CD14-positive monocyte (primary cell): ENCODE results near the gene TSPAN13. TPM values are rescaled to one million over a fixed set of nuclear protein-coding genes. Genes with fewer than 3 reads are reported as not detected.

Experiments used
- DNase-seq, 3 donors: peaks; one replicate each; pipeline ENCODE4 v3.0.0-alpha.2; 2011 to 2022
- H2AFZ ChIP-seq: 2 replicates; pipeline ENCODE4 v1.6.0; 2012; ENCODE audit warnings: mild to moderate bottlenecking, low read depth, low read length, inconsistent platforms; ENCODE audit not compliant: insufficient read depth, poor library complexity, severe bottlenecking
- H3K27ac ChIP-seq, 2 donors: 1 replicate in 1 of 2; 2 replicates in 1 of 2; pipeline ENCODE4 v1.5.1; 2012 to 2013; ENCODE audit warnings: low read length in 2 of 2, control low read depth in 1 of 2, inconsistent platforms in 1 of 2, low read depth in 1 of 2, mild to moderate bottlenecking in 1 of 2
- H3K27me3 ChIP-seq, 2 donors: one replicate each; pipeline versions ENCODE4 v1.6.0 to v1.6.1; 2011 to 2013; ENCODE audit warnings: low read length in 2 of 2; ENCODE audit not compliant: control insufficient read depth in 2 of 2, insufficient read depth in 2 of 2
- H3K36me3 ChIP-seq, 2 donors: replicated peaks in 1 of 2; 1 replicate in 1 of 2; 2 replicates in 1 of 2; pipeline versions ENCODE4 v1.5.1 to v1.6.1; 2012 to 2013; ENCODE audit warnings: low read length in 2 of 2, control low read depth in 1 of 2, inconsistent platforms in 1 of 2, mild to moderate bottlenecking in 1 of 2; ENCODE audit not compliant: insufficient read depth in 2 of 2, control insufficient read depth in 1 of 2
- H3K4me1 ChIP-seq, 2 donors: 1 replicate in 1 of 2; 2 replicates in 1 of 2; pipeline versions ENCODE4 v1.5.1 to v1.6.1; 2012 to 2013; ENCODE audit warnings: low read length in 2 of 2, control low read depth in 1 of 2, inconsistent platforms in 1 of 2, mild to moderate bottlenecking in 1 of 2, moderate library complexity in 1 of 2; ENCODE audit not compliant: insufficient read depth in 2 of 2, control insufficient read depth in 1 of 2
- H3K4me2 ChIP-seq: replicated peaks from 2 replicates; pipeline ENCODE3; 2012; ENCODE audit warnings: low read length, moderate library complexity, mild to moderate bottlenecking; ENCODE audit not compliant: poor library complexity, severe bottlenecking; ENCODE audit errors: extremely low read depth
- H3K4me3 ChIP-seq, 3 experiments: fragments of 200-600 bp in 1 of 3; sonication (generic) in 1 of 3; replicated peaks in 1 of 3; 1 replicate in 2 of 3; 2 replicates in 1 of 3; pipeline ENCODE4 v1.5.1; 2011 to 2013; ENCODE audit warnings: low read length in 3 of 3, mild to moderate bottlenecking in 3 of 3, control low read depth in 2 of 3, low read depth in 2 of 3, inconsistent platforms in 1 of 3, moderate library complexity in 1 of 3
- H3K79me2 ChIP-seq: 2 replicates; pipeline ENCODE4 v1.6.0; 2012; ENCODE audit warnings: mild to moderate bottlenecking, control low read depth, inconsistent platforms, low read length, moderate library complexity; ENCODE audit not compliant: insufficient read depth
- H3K9ac ChIP-seq: 2 replicates; pipeline ENCODE4 v1.6.0; 2017; ENCODE audit warnings: low read length, mild to moderate bottlenecking; ENCODE audit not compliant: insufficient read depth, poor library complexity, severe bottlenecking
- H3K9me3 ChIP-seq, 2 donors: replicated peaks in 1 of 2; 1 replicate in 1 of 2; 2 replicates in 1 of 2; pipeline versions ENCODE4 v1.5.1 to v1.6.1; 2012 to 2013; ENCODE audit warnings: low read length in 2 of 2, control low read depth in 1 of 2; ENCODE audit not compliant: control insufficient read depth in 1 of 2, insufficient read depth in 1 of 2
- H4K20me1 ChIP-seq: 2 replicates; pipeline ENCODE4 v1.6.0; 2012; ENCODE audit warnings: mild to moderate bottlenecking, low read length, control low read depth, moderate library complexity; ENCODE audit not compliant: insufficient read depth
- H3K27ac Mint-ChIP-seq, 7 donors: one replicate each; pipeline ENCODE4 v1.8.0; 2020; ENCODE audit warnings: mild to moderate bottlenecking in 7 of 7, mixed read lengths in 7 of 7, moderate library complexity in 6 of 7, inconsistent platforms in 2 of 7
- H3K27me3 Mint-ChIP-seq, 3 donors: one replicate each; pipeline ENCODE4 v1.8.0; 2021 to 2022; ENCODE audit warnings: low read depth in 3 of 3, mild to moderate bottlenecking in 3 of 3, mixed read lengths in 3 of 3, moderate library complexity in 3 of 3, inconsistent platforms in 1 of 3
- H3K36me3 Mint-ChIP-seq, 2 donors: one replicate each; pipeline ENCODE4 v1.8.0; 2020; ENCODE audit warnings: mixed read lengths in 2 of 2, inconsistent platforms in 1 of 2, mild to moderate bottlenecking in 1 of 2
- H3K4me1 Mint-ChIP-seq: one replicate; pipeline ENCODE4 v1.8.0; 2020; ENCODE audit warnings: mild to moderate bottlenecking, mixed read lengths
- H3K4me3 Mint-ChIP-seq, 2 donors: one replicate each; pipeline ENCODE4 v1.8.0; 2020; ENCODE audit warnings: mild to moderate bottlenecking in 2 of 2, mixed read lengths in 2 of 2, moderate library complexity in 1 of 2
- H3K9me3 Mint-ChIP-seq, 7 donors: one replicate each; pipeline ENCODE4 v1.8.0; 2020 to 2022; ENCODE audit warnings: mixed read lengths in 7 of 7, mild to moderate bottlenecking in 6 of 7, moderate library complexity in 6 of 7, inconsistent platforms in 2 of 7
- WGBS: methylation state at CpG from one replicate; pipeline ENCODE4 v1.1.5; 2013; ENCODE audit warnings: missing lambda C conversion rate; ENCODE audit not compliant: insufficient coverage; 5-methylcytosine and 5-hydroxymethylcytosine counted together
- intact Hi-C, 2 donors: fragments of 100-400 bp; cut with micrococcal nuclease; formaldehyde crosslinking; loops; one replicate each; pipeline versions ENCODE4 v1.15.0 to v1.15.1; 2023
- polyA plus RNA-seq, 3 donors: library from polyadenylated mRNA; depleted of rRNA in 1 of 3; unstranded in 2 of 3; stranded (reverse) in 1 of 3; fragments of 300-500 nt in 2 of 3; fragments of >200 nt in 1 of 3; fragmentation: Illumina TruSeq in 2 of 3; gene quantifications; 1 replicate in 2 of 3; 2 replicates in 1 of 3; pipeline ENCODE4 v1.2.3, GENCODE V29; 2012 to 2021
- TF ChIP-seq, protein P1 (sequence below): fragments of 200-600 bp; IDR thresholded peaks from one replicate; pipeline ENCODE4 v1.8.0; 2022; ENCODE audit warnings: antibody characterized with exemption, mild to moderate bottlenecking

Gene TSPAN13
- polyA plus RNA-seq, 3 donors = 0.09 to 0.17 (median 0.16) TPM

DNA sequence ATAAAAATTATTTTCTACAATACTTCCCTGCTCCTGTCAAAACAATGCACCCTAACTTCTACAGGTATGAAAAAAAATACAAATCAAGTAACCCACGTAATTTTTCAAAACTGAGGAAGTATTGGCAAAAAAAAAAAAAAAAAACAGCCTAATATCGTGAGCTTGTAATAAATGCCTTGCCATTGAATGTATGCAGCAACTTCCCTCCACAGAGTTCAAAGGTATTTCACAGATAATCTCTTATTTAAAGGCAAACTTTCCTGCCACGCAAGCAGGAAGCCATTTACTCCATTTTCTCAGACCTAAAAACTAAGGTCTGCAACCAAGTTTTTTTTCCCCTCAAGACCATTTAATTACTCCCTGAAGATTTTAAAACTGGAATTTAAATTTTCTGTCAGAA is 51.9 kb downstream of the TSPAN13 start:
- H2AFZ ChIP-seq = no peak overlapping the region
- no peaks in the 10 kb centered on the region for H3K79me2 ChIP-seq
- Mint-ChIP-seq H3K4me3 (no peak overlapping the region), H3K27ac (no peak overlapping the region), H3K9me3 (no peaks in the 10 kb centered on the region), H3K27me3 (no peaks in the 10 kb centered on the region), H3K4me1 (no peaks in the 10 kb centered on the region), H3K36me3 (no peaks in the 10 kb centered on the region)
- H3K4me2 ChIP-seq = no peak overlapping the region
- intact Hi-C loops = no loop called here
- no peaks in the 10 kb centered on the region for H4K20me1 ChIP-seq
- no peak overlapping the region for H3K9ac ChIP-seq
- no peak overlapping the region for H3K4me3 ChIP-seq
- WGBS = 74% methylated on average over 2 of the region's 3 CpGs
- DNase-seq = no peak
- no peak overlapping the region for H3K27ac ChIP-seq
- no peaks in the 10 kb centered on the region for H3K36me3 ChIP-seq
- H3K27me3 ChIP-seq = no peaks in the 10 kb centered on the region
- TF ChIP-seq, protein P1, sequence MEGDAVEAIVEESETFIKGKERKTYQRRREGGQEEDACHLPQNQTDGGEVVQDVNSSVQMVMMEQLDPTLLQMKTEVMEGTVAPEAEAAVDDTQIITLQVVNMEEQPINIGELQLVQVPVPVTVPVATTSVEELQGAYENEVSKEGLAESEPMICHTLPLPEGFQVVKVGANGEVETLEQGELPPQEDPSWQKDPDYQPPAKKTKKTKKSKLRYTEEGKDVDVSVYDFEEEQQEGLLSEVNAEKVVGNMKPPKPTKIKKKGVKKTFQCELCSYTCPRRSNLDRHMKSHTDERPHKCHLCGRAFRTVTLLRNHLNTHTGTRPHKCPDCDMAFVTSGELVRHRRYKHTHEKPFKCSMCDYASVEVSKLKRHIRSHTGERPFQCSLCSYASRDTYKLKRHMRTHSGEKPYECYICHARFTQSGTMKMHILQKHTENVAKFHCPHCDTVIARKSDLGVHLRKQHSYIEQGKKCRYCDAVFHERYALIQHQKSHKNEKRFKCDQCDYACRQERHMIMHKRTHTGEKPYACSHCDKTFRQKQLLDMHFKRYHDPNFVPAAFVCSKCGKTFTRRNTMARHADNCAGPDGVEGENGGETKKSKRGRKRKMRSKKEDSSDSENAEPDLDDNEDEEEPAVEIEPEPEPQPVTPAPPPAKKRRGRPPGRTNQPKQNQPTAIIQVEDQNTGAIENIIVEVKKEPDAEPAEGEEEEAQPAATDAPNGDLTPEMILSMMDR = no peak
- H3K9me3 ChIP-seq = no peaks in the 10 kb centered on the region
- H3K4me1 ChIP-seq = no peaks in the 10 kb centered on the region

DNA sequence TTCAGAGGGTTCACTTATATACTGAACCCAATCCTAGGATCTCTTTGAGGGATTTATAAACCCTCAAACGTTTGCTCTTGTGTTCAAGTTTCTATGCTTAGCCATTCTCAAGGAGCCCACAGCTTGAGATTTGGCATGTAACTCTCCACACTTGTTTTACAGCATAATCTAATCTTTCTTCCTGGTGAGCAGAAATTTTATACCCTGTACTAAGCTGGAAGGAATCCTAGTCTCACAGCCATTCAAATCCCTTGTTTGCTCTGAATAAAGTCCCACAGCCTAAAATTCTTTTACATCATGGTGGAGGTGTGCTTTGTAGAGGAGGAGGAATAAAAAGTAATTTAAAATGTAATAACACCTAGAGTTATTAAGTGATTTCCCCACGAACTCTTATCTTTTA is 56.6 kb downstream of the TSPAN13 start:
- WGBS = 100% methylated on average over 1 of the region's 2 CpGs

More for the DNA sequence above, 56.6 kb downstream of the TSPAN13 start:
- H3K9me3 ChIP-seq = no peaks in the 10 kb centered on the region
- no peak overlapping the region for H2AFZ ChIP-seq
- H3K79me2 ChIP-seq = no peaks in the 10 kb centered on the region
- no peak for DNase-seq
- TF ChIP-seq, protein P1 = no peak
- H3K27ac ChIP-seq = no peak overlapping the region
- no peaks in the 10 kb centered on the region for H3K27me3 Mint-ChIP-seq
- H3K36me3 Mint-ChIP-seq = no peaks in the 10 kb centered on the region
- H3K4me1 Mint-ChIP-seq = peaks cover 13% of the 10 kb centered on the region
- no peak overlapping the region for H3K4me2 ChIP-seq
- no peaks in the 10 kb centered on the region for H4K20me1 ChIP-seq
- no peak overlapping the region for H3K27ac Mint-ChIP-seq
- H3K9ac ChIP-seq = no peak overlapping the region
- H3K9me3 Mint-ChIP-seq = no peaks in the 10 kb centered on the region
- intact Hi-C loops = no loop called here
- H3K4me3 ChIP-seq = no peak overlapping the region
- peaks cover 8 to 23% of the 10 kb centered on the region in 2 donors for H3K4me1 ChIP-seq
- H3K27me3 ChIP-seq = no peaks in the 10 kb centered on the region
- H3K36me3 ChIP-seq = no peaks in the 10 kb centered on the region
- no peak overlapping the region for H3K4me3 Mint-ChIP-seq
